HG03025 (cell line): ENCODE results near the gene KRT32.
"Not testable (repeated sequence)": the region's sequence is repeated elsewhere in the genome, so short reads cannot be mapped to it uniquely, and the experiment has no call there.

Experiments
- ATAC-seq: cut with Tn5 transposase; IDR thresholded peaks from one replicate; pipeline ENCODE4 v1.9.1; 2021; ENCODE audit warnings: mild to moderate bottlenecking, moderate library complexity; ENCODE audit not compliant: unreplicated experiment, low FRiP score

KRT32 gene

GRCh38 chr17:41434005-41434404 is 33.2 kb downstream of the KRT32 start:
- no peak for ATAC-seq

GRCh38 chr17:41433586-41433985 is 33.6 kb downstream of the KRT32 start:
- ATAC-seq: no peak

GRCh38 chr17:41430376-41430775 is 36.8 kb downstream of the KRT32 start:
- ATAC-seq: not testable (repeated sequence)

GRCh38 chr17:41429667-41430066 is 37.5 kb downstream of the KRT32 start:
- ATAC-seq: no peak

GRCh38 chr17:41428591-41429291 is 38.4 kb downstream of the KRT32 start:
- no peak for ATAC-seq

GRCh38 chr17:41424111-41424635 is 43.0 kb downstream of the KRT32 start, which contains the start of gene KRT37:
Gene KRT37 (minus strand): TSS chr17:41424585. CDS start chr17:41424523, 62 bp downstream.
- ATAC-seq: no peak

- ATAC-seq: not testable (repeated sequence)
Observed at GRCh38 chr17:41422586-41422985, 44.6 kb downstream of the KRT32 start.

- no peak for ATAC-seq
Observed at GRCh38 chr17:41421617-41422016, 45.6 kb downstream of the KRT32 start.

- ATAC-seq: no peak
Observed at GRCh38 chr17:41421116-41421515, 46.1 kb downstream of the KRT32 start.

- no peak for ATAC-seq
Observed at GRCh38 chr17:41420134-41420533, 47.1 kb downstream of the KRT32 start.

- no peak for ATAC-seq
Observed at GRCh38 chr17:41419716-41420115, 47.5 kb downstream of the KRT32 start.

GRCh38 chr17:41418116-41418860 is 48.9 kb downstream of the KRT32 start:
- ATAC-seq: no peak

GRCh38 chr17:41417576-41418015 is 49.6 kb downstream of the KRT32 start:
- no peak for ATAC-seq

GRCh38 chr17:41417127-41417526 is 50.1 kb downstream of the KRT32 start:
- ATAC-seq: no peak

- ATAC-seq: no peak
Observed at GRCh38 chr17:41416479-41416878, 50.7 kb downstream of the KRT32 start.

GRCh38 chr17:41415833-41416335 is 51.3 kb downstream of the KRT32 start:
- ATAC-seq: no peak

- ATAC-seq: no peak
Observed at GRCh38 chr17:41415411-41415810, 51.8 kb downstream of the KRT32 start.

- ATAC-seq: no peak
Observed at GRCh38 chr17:41413982-41414381, 53.2 kb downstream of the KRT32 start.

- no peak for ATAC-seq
Observed at GRCh38 chr17:41413353-41413957, 53.7 kb downstream of the KRT32 start.

- ATAC-seq: no peak
Observed at GRCh38 chr17:41411072-41411840, 55.9 kb downstream of the KRT32 start.
